Measurements from ENCODE around the gene PSIP1. TPM values are rescaled to one million over a fixed set of nuclear protein-coding genes. Genes with fewer than 3 reads are reported as not detected.

Gene PSIP1
- total and polyA plus RNA-seq, 2 donors (not counting 1 experiment from before 2014, with no cell fraction given): 51.2 to 73.3 TPM

DNA sequence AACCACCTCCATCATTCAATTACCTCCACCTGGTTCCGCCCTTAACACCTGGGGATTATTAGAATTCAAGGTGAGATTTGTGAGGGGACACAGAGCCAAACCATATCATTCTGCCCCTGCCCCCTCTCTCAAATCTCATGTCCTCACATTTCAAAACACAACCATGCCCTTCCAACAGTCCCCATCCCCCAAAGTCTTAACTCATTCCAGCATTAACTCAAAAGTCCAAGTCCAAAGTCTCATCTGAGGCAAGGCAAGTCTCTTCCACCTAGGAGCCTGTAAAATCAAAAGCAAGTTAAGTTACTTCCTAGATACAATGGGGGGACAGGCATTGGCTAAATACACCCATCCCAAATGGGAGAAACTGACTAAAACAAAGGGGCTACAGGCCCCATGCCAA lies 18.8 kb downstream of the PSIP1 start:
- Histone ChIP-seq H3K27ac (ENCODE audit: insufficient read depth, low read length) (no peak overlapping the region), H3K4me2 (ENCODE audit: extremely low read depth, insufficient read depth, low read length) (no peak overlapping the region), H3K9ac (ENCODE audit: insufficient read depth, low read length) (no peak overlapping the region), H3K9me3 (ENCODE audit: control insufficient read depth, insufficient read depth, low read depth, low read length) (no peaks in the 10 kb centered on the region), H2AFZ (ENCODE audit: low read length) (no peak overlapping the region), H3K36me3 (ENCODE audit: control insufficient read depth, insufficient read depth, low read length) (no peaks in the 10 kb centered on the region), H3K4me1 (ENCODE audit: control insufficient read depth, extremely low read depth, insufficient read depth, low read length) (no peaks in the 10 kb centered on the region), H3K27me3 (ENCODE audit: control insufficient read depth, insufficient read depth, low read length) (no peaks in the 10 kb centered on the region), H3K4me3 (replicated peaks in 1 of 4; ENCODE audit: control extremely low read depth in 1 of 4, insufficient read depth in 1 of 4, low read depth in 3 of 4, low read length in 4 of 4) (no peak overlapping the region), H3K79me2 (ENCODE audit: control insufficient read depth, insufficient read depth, low read length) (no peaks in the 10 kb centered on the region), H4K20me1 (ENCODE audit: control insufficient read depth, extremely low read depth, insufficient read depth, low read length) (no peaks in the 10 kb centered on the region)
- no peak for DNase-seq (ENCODE audit: low read depth in 2 of 2)
- TF ChIP-seq, protein P1, sequence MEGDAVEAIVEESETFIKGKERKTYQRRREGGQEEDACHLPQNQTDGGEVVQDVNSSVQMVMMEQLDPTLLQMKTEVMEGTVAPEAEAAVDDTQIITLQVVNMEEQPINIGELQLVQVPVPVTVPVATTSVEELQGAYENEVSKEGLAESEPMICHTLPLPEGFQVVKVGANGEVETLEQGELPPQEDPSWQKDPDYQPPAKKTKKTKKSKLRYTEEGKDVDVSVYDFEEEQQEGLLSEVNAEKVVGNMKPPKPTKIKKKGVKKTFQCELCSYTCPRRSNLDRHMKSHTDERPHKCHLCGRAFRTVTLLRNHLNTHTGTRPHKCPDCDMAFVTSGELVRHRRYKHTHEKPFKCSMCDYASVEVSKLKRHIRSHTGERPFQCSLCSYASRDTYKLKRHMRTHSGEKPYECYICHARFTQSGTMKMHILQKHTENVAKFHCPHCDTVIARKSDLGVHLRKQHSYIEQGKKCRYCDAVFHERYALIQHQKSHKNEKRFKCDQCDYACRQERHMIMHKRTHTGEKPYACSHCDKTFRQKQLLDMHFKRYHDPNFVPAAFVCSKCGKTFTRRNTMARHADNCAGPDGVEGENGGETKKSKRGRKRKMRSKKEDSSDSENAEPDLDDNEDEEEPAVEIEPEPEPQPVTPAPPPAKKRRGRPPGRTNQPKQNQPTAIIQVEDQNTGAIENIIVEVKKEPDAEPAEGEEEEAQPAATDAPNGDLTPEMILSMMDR (conservative IDR thresholded peaks at IDR 0.05 in 1 of 2, IDR thresholded peaks at IDR 0.05 in 1 of 2; ENCODE audit: low read depth in 1 of 2, low read length in 2 of 2): no peak
- TF ChIP-seq EZH2 (IDR thresholded peaks at IDR 0.05; ENCODE audit: low read length, missing control alignments): no peak

DNA sequence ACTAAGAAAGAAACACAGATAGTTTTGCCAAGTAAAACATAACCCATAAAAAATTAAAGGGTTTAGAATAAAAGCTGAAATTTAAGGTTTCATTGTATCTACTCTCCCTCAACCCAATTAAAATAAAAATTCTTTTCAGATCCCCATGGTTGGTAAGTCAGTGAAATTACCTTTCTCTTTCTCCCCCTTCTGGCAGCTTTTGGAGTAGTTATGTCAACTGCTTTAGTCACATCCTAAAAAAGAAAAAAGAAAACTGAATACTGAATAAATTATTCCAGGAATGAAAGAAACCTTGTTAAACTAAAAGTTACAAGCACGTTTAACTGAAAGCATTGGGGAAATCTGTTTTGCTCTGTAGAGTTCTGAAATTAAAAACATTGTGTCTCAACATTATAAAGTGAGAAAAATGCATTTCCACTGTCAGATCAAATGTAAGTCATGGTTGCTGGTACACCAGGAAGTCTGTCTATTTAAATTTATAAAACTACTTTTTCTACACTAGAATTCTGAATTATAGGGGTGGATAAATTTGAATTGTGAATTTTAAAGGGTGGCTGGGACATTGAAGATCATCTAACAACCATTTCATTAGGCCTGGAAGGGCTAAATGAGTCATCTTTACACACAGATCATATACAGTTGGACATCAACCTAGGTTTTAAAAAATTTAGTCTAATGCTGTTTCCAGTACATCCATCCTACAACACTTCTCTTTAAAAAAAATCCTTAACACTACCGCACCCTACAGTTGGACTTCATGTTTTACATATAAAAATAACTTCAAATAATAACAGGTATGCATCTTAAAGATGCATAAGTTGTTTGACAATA lies 24.7 kb downstream of the PSIP1 start:
- Histone ChIP-seq H3K79me2 (ENCODE audit: control insufficient read depth, insufficient read depth, low read length) (no peaks in the 10 kb centered on the region), H3K4me1 (ENCODE audit: control insufficient read depth, extremely low read depth, insufficient read depth, low read length) (no peaks in the 10 kb centered on the region), H2AFZ (ENCODE audit: low read length) (no peak overlapping the region), H3K36me3 (ENCODE audit: control insufficient read depth, insufficient read depth, low read length) (no peaks in the 10 kb centered on the region), H3K9ac (ENCODE audit: insufficient read depth, low read length) (no peak overlapping the region), H3K27me3 (ENCODE audit: control insufficient read depth, insufficient read depth, low read length) (no peaks in the 10 kb centered on the region), H3K27ac (ENCODE audit: insufficient read depth, low read length) (no peak overlapping the region), H3K4me3 (replicated peaks in 1 of 4; ENCODE audit: control extremely low read depth in 1 of 4, insufficient read depth in 1 of 4, low read depth in 3 of 4, low read length in 4 of 4) (no peak overlapping the region), H3K9me3 (ENCODE audit: control insufficient read depth, insufficient read depth, low read depth, low read length) (no peaks in the 10 kb centered on the region), H3K4me2 (ENCODE audit: extremely low read depth, insufficient read depth, low read length) (no peak overlapping the region), H4K20me1 (ENCODE audit: control insufficient read depth, extremely low read depth, insufficient read depth, low read length) (no peaks in the 10 kb centered on the region)
- TF ChIP-seq EZH2 (IDR thresholded peaks at IDR 0.05; ENCODE audit: low read length, missing control alignments): no peak
- TF ChIP-seq, protein P1 (conservative IDR thresholded peaks at IDR 0.05 in 1 of 2, IDR thresholded peaks at IDR 0.05 in 1 of 2; ENCODE audit: low read depth in 1 of 2, low read length in 2 of 2): peak; percentile 34 to 55
- DNase-seq (ENCODE audit: low read depth in 2 of 2): peak in 1 of 2 donors; percentile 45

DNA sequence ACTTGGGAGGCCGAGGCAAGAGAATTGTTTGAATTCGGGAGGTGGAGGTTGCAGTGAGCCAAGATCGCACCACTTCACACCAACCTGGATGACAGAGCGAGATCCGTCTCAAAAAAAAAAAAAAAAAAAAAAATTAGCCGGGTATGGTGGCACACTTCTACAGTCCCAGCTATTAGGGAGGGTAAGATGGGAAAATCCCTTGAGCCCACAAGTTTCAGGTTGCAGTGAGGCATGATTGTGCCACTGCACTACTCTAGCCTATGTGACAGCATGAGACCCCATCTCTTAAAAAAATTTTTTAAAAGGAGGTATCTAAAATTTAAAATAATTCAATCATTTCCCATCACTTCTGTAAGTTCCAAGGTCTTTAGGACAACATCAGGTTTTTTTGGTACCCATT lies 26.0 kb downstream of the PSIP1 start:
- no peak for DNase-seq (ENCODE audit: low read depth in 2 of 2)
- Histone ChIP-seq H3K4me1 (ENCODE audit: control insufficient read depth, extremely low read depth, insufficient read depth, low read length) (no peaks in the 10 kb centered on the region), H3K36me3 (ENCODE audit: control insufficient read depth, insufficient read depth, low read length) (no peaks in the 10 kb centered on the region), H3K9me3 (ENCODE audit: control insufficient read depth, insufficient read depth, low read depth, low read length) (no peaks in the 10 kb centered on the region), H4K20me1 (ENCODE audit: control insufficient read depth, extremely low read depth, insufficient read depth, low read length) (no peaks in the 10 kb centered on the region), H3K79me2 (ENCODE audit: control insufficient read depth, insufficient read depth, low read length) (no peaks in the 10 kb centered on the region), H3K4me3 (replicated peaks in 1 of 4; ENCODE audit: control extremely low read depth in 1 of 4, insufficient read depth in 1 of 4, low read depth in 3 of 4, low read length in 4 of 4) (no peak overlapping the region), H3K9ac (ENCODE audit: insufficient read depth, low read length) (no peak overlapping the region), H3K27ac (ENCODE audit: insufficient read depth, low read length) (no peak overlapping the region), H2AFZ (ENCODE audit: low read length) (no peak overlapping the region), H3K27me3 (ENCODE audit: control insufficient read depth, insufficient read depth, low read length) (no peaks in the 10 kb centered on the region), H3K4me2 (ENCODE audit: extremely low read depth, insufficient read depth, low read length) (no peak overlapping the region)
- TF ChIP-seq EZH2 (IDR thresholded peaks at IDR 0.05; ENCODE audit: low read length, missing control alignments): no peak
- TF ChIP-seq, protein P1 (conservative IDR thresholded peaks at IDR 0.05 in 1 of 2, IDR thresholded peaks at IDR 0.05 in 1 of 2; ENCODE audit: low read depth in 1 of 2, low read length in 2 of 2): no peak

Data from fibroblast of lung (primary cell).